WTC11 (cell line): ENCODE results near the gene VEPH1. TPM values are rescaled to one million over a fixed set of nuclear protein-coding genes. Genes with fewer than 3 reads are reported as not detected.

Experiments
- ATAC-seq: fragments of 200-7000 bp; cut with Tn5 transposase; 2 replicates; pipeline ENCODE4 v1.10.0; 2021; ENCODE audit warnings: mild to moderate bottlenecking, moderate library complexity
- CTCF ChIA-PET: fragments of 300-600 bp; sonication (Branson Sonifier 250); formaldehyde crosslinking; loops from one replicate; lab custom pipeline; 2021; ENCODE audit warnings: antibody characterized with exemption; lab: Charles Lee
- POLR2A ChIA-PET: fragments of 350-600 bp; sonication (Branson Sonifier 250); formaldehyde crosslinking; loops from one replicate; lab custom pipeline; 2021; ENCODE audit warnings: antibody characterized with exemption; lab: Charles Lee
- DNase-seq: peaks from one replicate; pipeline ENCODE4 v3.0.0; 2021; ENCODE audit warnings: low spot score
- H3K27ac Mint-ChIP-seq: 2 replicates; pipeline ENCODE4 v1.8.0; 2021; ENCODE audit warnings: mixed read lengths
- H3K27me3 Mint-ChIP-seq: 2 replicates; pipeline ENCODE4 v1.8.0; 2021; ENCODE audit warnings: low read depth, mild to moderate bottlenecking, moderate library complexity, mixed read lengths
- H3K36me3 Mint-ChIP-seq: 2 replicates; pipeline ENCODE4 v1.8.0; 2021; ENCODE audit warnings: mixed read lengths
- H3K4me1 Mint-ChIP-seq: 2 replicates; pipeline ENCODE4 v1.8.0; 2022; ENCODE audit warnings: mixed read lengths
- H3K4me3 Mint-ChIP-seq: 2 replicates; pipeline ENCODE4 v1.8.0; 2021; ENCODE audit warnings: mild to moderate bottlenecking, moderate library complexity, mixed read lengths
- H3K9me3 Mint-ChIP-seq: 2 replicates; pipeline ENCODE4 v1.8.0; 2021; ENCODE audit warnings: mixed read lengths
- ATF1 ChIP-seq: sonication (generic); formaldehyde crosslinking; IDR thresholded peaks from 2 replicates; pipeline ENCODE4 v1.8.1; 2023; ENCODE audit warnings: mild to moderate bottlenecking, moderate library complexity, missing genetic modification reagents
- FOXK1 ChIP-seq: sonication (generic); formaldehyde crosslinking; IDR thresholded peaks from 2 replicates; pipeline ENCODE4 v1.8.0; 2022; ENCODE audit warnings: mild to moderate bottlenecking, moderate library complexity, missing genetic modification reagents
- FOXP1 ChIP-seq: sonication (generic); formaldehyde crosslinking; IDR thresholded peaks from 2 replicates; pipeline ENCODE4 v1.8.0; 2022; ENCODE audit warnings: missing genetic modification reagents, mild to moderate bottlenecking, moderate library complexity, borderline replicate concordance
- MXD4 ChIP-seq: fragments of 250-450 bp; sonication (Bioruptor Pico); IDR thresholded peaks from 2 replicates; pipeline ENCODE4 v1.8.0; 2021; ENCODE audit warnings: mild to moderate bottlenecking, moderate library complexity, borderline replicate concordance
- OVOL2 ChIP-seq: fragments of 250-450 bp; sonication (Bioruptor Pico); IDR thresholded peaks from 2 replicates; pipeline ENCODE4 v1.9.0; 2021; ENCODE audit warnings: mild to moderate bottlenecking, borderline replicate concordance
- SP1 ChIP-seq: sonication (generic); formaldehyde crosslinking; conservative IDR thresholded peaks from 2 replicates; pipeline ENCODE4 v1.8.1; 2022; ENCODE audit warnings: missing genetic modification reagents
- ZNF317 ChIP-seq: sonication (generic); formaldehyde crosslinking; IDR thresholded peaks from 2 replicates; pipeline ENCODE4 v1.8.1; 2023; ENCODE audit warnings: low read depth, mild to moderate bottlenecking, moderate library complexity, missing genetic modification reagents, borderline replicate concordance
- ZNF416 ChIP-seq: fragments of 250-450 bp; sonication (Bioruptor Pico); IDR thresholded peaks from 2 replicates; pipeline ENCODE4 v1.9.0; 2021; ENCODE audit warnings: mild to moderate bottlenecking, inconsistent platforms
- total RNA-seq: library from RNA; stranded (reverse); gene quantifications from 3 replicates; pipeline ENCODE4 v1.2.3, GENCODE V29; 2021
- TF ChIP-seq, protein P1 (sequence below): sonication (generic); formaldehyde crosslinking; IDR thresholded peaks from 2 replicates; pipeline ENCODE4 v1.8.0; 2022; ENCODE audit warnings: mild to moderate bottlenecking, missing genetic modification reagents
- TF ChIP-seq, protein P2 (sequence below): sonication (generic); formaldehyde crosslinking; conservative IDR thresholded peaks from 2 replicates; pipeline ENCODE4 v1.8.1; 2022; ENCODE audit warnings: mild to moderate bottlenecking, missing genetic modification reagents
- TF ChIP-seq, protein P3 (sequence below): sonication (generic); formaldehyde crosslinking; IDR thresholded peaks from 2 replicates; pipeline ENCODE4 v1.8.0; 2023; ENCODE audit warnings: mild to moderate bottlenecking, missing genetic modification reagents
- TF ChIP-seq, protein P4 (sequence below): fragments of 250-450 bp; sonication (Bioruptor Pico); conservative IDR thresholded peaks from 2 replicates; pipeline ENCODE4 v1.9.0; 2021; ENCODE audit warnings: mild to moderate bottlenecking
- TF ChIP-seq, protein P5 (sequence below): sonication (generic); formaldehyde crosslinking; IDR thresholded peaks from 2 replicates; pipeline ENCODE4 v1.8.0; 2023; ENCODE audit warnings: missing genetic modification reagents, mild to moderate bottlenecking, borderline replicate concordance
- TF ChIP-seq, protein P6 (sequence below): sonication (generic); formaldehyde crosslinking; IDR thresholded peaks from 2 replicates; pipeline ENCODE4 v1.8.1; 2023; ENCODE audit warnings: mild to moderate bottlenecking, missing genetic modification reagents

The VEPH1 gene
- total RNA-seq, 1 experiment from 2014 or later: 10.8 TPM

DNA sequence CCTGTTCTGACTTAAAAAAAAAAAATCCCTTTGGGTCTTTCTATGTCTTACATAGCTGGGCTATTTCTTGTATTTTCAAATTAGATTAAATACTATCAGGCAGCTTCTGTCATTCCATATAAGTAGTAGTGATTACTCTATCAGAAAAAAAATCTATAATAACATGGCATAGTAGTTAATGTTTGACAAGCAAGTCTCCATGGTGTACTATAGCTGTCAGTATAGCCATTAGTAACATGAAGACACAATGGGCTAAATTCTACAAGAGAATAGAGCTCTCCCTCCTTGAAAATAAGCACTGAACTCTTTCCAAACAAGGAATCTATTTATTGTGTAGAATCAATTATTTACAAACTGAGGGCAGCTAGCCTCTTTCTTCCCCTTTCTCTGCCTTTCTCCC lies 19.4 kb upstream of the VEPH1 start:
- Mint-ChIP-seq H3K4me1 (no peaks in the 10 kb centered on the region), H3K27me3 (no peaks in the 10 kb centered on the region), H3K27ac (no peak overlapping the region), H3K9me3 (peaks cover 23% of the 10 kb centered on the region), H3K36me3 (peaks cover 11% of the 10 kb centered on the region), H3K4me3 (no peak overlapping the region)
- DNase-seq (no peak), ATAC-seq (no peak)
- no peak for TF ChIP-seq ATF1 (CRISPR knock-in tag)
- no peak for TF ChIP-seq OVOL2 (CRISPR knock-in tag)
- TF ChIP-seq ZNF416 (CRISPR knock-in tag): no peak
- TF ChIP-seq FOXP1 (CRISPR knock-in tag): no peak
- TF ChIP-seq, protein P1, sequence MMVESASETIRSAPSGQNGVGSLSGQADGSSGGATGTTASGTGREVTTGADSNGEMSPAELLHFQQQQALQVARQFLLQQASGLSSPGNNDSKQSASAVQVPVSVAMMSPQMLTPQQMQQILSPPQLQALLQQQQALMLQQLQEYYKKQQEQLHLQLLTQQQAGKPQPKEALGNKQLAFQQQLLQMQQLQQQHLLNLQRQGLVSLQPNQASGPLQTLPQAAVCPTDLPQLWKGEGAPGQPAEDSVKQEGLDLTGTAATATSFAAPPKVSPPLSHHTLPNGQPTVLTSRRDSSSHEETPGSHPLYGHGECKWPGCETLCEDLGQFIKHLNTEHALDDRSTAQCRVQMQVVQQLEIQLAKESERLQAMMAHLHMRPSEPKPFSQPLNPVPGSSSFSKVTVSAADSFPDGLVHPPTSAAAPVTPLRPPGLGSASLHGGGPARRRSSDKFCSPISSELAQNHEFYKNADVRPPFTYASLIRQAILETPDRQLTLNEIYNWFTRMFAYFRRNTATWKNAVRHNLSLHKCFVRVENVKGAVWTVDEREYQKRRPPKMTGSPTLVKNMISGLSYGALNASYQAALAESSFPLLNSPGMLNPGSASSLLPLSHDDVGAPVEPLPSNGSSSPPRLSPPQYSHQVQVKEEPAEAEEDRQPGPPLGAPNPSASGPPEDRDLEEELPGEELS: no peak
- TF ChIP-seq, protein P2, sequence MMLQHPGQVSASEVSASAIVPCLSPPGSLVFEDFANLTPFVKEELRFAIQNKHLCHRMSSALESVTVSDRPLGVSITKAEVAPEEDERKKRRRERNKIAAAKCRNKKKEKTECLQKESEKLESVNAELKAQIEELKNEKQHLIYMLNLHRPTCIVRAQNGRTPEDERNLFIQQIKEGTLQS (CRISPR knock-in tag): no peak
- TF ChIP-seq, protein P3, sequence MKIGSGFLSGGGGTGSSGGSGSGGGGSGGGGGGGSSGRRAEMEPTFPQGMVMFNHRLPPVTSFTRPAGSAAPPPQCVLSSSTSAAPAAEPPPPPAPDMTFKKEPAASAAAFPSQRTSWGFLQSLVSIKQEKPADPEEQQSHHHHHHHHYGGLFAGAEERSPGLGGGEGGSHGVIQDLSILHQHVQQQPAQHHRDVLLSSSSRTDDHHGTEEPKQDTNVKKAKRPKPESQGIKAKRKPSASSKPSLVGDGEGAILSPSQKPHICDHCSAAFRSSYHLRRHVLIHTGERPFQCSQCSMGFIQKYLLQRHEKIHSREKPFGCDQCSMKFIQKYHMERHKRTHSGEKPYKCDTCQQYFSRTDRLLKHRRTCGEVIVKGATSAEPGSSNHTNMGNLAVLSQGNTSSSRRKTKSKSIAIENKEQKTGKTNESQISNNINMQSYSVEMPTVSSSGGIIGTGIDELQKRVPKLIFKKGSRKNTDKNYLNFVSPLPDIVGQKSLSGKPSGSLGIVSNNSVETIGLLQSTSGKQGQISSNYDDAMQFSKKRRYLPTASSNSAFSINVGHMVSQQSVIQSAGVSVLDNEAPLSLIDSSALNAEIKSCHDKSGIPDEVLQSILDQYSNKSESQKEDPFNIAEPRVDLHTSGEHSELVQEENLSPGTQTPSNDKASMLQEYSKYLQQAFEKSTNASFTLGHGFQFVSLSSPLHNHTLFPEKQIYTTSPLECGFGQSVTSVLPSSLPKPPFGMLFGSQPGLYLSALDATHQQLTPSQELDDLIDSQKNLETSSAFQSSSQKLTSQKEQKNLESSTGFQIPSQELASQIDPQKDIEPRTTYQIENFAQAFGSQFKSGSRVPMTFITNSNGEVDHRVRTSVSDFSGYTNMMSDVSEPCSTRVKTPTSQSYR (CRISPR knock-in tag): no peak
- TF ChIP-seq SP1 (CRISPR knock-in tag): no peak
- TF ChIP-seq, protein P4, sequence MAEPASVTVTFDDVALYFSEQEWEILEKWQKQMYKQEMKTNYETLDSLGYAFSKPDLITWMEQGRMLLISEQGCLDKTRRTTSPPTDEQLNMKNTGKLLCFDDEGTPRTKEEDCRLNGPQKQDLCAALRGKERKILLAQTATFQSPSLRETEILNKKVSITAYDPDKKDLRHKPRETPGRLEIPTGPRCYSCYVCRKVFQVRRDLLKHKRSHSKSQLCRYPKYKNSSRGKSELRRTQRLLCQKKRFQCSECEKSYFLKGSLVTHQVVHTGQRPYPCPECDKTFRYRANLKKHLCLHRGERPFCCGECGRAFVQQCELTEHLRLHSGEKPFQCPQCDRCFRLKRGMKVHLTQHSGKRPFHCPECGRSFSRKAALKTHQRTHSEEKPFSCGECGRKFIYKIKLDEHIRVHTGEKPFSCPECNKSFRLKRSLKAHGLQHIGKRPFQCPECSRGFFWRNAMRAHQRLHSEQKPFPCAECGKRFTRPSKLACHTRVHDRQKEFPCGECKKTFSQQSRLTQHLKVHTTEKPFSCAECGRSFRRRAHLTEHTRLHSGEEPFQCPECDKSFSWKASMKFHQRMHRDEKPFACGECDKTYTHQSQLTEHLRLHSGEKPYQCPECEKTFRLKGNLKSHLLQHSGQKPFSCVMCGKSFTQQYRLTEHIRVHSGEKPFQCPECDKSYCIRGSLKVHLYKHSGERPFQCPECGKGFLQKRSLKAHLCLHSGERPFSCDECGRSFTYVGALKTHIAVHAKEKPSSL: no peak
- no peak for TF ChIP-seq ZNF317
- TF ChIP-seq MXD4 (CRISPR knock-in tag): no peak
- TF ChIP-seq, protein P5, sequence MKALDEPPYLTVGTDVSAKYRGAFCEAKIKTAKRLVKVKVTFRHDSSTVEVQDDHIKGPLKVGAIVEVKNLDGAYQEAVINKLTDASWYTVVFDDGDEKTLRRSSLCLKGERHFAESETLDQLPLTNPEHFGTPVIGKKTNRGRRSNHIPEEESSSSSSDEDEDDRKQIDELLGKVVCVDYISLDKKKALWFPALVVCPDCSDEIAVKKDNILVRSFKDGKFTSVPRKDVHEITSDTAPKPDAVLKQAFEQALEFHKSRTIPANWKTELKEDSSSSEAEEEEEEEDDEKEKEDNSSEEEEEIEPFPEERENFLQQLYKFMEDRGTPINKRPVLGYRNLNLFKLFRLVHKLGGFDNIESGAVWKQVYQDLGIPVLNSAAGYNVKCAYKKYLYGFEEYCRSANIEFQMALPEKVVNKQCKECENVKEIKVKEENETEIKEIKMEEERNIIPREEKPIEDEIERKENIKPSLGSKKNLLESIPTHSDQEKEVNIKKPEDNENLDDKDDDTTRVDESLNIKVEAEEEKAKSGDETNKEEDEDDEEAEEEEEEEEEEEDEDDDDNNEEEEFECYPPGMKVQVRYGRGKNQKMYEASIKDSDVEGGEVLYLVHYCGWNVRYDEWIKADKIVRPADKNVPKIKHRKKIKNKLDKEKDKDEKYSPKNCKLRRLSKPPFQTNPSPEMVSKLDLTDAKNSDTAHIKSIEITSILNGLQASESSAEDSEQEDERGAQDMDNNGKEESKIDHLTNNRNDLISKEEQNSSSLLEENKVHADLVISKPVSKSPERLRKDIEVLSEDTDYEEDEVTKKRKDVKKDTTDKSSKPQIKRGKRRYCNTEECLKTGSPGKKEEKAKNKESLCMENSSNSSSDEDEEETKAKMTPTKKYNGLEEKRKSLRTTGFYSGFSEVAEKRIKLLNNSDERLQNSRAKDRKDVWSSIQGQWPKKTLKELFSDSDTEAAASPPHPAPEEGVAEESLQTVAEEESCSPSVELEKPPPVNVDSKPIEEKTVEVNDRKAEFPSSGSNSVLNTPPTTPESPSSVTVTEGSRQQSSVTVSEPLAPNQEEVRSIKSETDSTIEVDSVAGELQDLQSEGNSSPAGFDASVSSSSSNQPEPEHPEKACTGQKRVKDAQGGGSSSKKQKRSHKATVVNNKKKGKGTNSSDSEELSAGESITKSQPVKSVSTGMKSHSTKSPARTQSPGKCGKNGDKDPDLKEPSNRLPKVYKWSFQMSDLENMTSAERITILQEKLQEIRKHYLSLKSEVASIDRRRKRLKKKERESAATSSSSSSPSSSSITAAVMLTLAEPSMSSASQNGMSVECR (CRISPR knock-in tag): no peak
- TF ChIP-seq FOXK1 (CRISPR knock-in tag): no peak
- TF ChIP-seq, protein P6, sequence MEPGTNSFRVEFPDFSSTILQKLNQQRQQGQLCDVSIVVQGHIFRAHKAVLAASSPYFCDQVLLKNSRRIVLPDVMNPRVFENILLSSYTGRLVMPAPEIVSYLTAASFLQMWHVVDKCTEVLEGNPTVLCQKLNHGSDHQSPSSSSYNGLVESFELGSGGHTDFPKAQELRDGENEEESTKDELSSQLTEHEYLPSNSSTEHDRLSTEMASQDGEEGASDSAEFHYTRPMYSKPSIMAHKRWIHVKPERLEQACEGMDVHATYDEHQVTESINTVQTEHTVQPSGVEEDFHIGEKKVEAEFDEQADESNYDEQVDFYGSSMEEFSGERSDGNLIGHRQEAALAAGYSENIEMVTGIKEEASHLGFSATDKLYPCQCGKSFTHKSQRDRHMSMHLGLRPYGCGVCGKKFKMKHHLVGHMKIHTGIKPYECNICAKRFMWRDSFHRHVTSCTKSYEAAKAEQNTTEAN (CRISPR knock-in tag): no peak
- ChIA-PET CTCF (interaction anchor here (1.2 kb wide), 1 partner anchor 50 kb away, joined by 3 read pairs; no protein-coding TSS in a partner anchor), POLR2A (no interaction called here)
